IMR-90 (cell line): ENCODE results near the gene TAB2. TPM values are rescaled to one million over a fixed set of nuclear protein-coding genes. Genes with fewer than 3 reads are reported as not detected.

ENCODE experiments used
- ATAC-seq: fragments of 200-7000 bp; cut with Tn5 transposase; 2 replicates; pipeline ENCODE4 v1.9.1; 2020; ENCODE audit warnings: low read depth, mild to moderate bottlenecking, moderate library complexity
- BruUV-seq: library from RNA; stranded (reverse); fragments of 400-500 nt; replicated peaks from 2 replicates; lab custom pipeline; 2021; lab: Mats Ljungman, UMichigan
- CTCF ChIA-PET: fragments of 300-600 bp; formaldehyde crosslinking; extraction: SDS; loops from one replicate; lab custom pipeline; 2021; ENCODE audit warnings: antibody characterized with exemption; lab: Yijun Ruan, JAX
- POLR2A ChIA-PET: fragments of 300-600 bp; sonication (Branson Sonifier 250); formaldehyde crosslinking; loops from one replicate; lab custom pipeline; 2022; ENCODE audit warnings: antibody characterized with exemption; ENCODE audit not compliant: unreplicated experiment; lab: Charles Lee
- DNase-seq: peaks from one replicate; pipeline ENCODE4 v3.0.0; 2013
- H2AFZ ChIP-seq: replicated peaks from 2 replicates; pipeline ENCODE3; 2013; ENCODE audit warnings: low read length, mild to moderate bottlenecking; ENCODE audit not compliant: poor library complexity
- H2AK5ac ChIP-seq: 2 replicates; pipeline ENCODE4 v1.6.1; 2013; ENCODE audit warnings: low read depth, low read length, inconsistent platforms
- H2AK9ac ChIP-seq: replicated peaks from 2 replicates; pipeline ENCODE3; 2013; ENCODE audit warnings: mild to moderate bottlenecking, low read depth, low read length, moderate library complexity; ENCODE audit not compliant: poor library complexity
- H2BK120ac ChIP-seq: 2 replicates; pipeline ENCODE4 v1.6.1; 2013; ENCODE audit warnings: low read depth, low read length, inconsistent platforms
- H2BK15ac ChIP-seq: 3 replicates; pipeline ENCODE4 v1.6.1; 2013; ENCODE audit warnings: low read depth, low read length, inconsistent platforms
- H2BK20ac ChIP-seq: 2 replicates; pipeline ENCODE4 v1.6.1; 2013; ENCODE audit warnings: low read depth, mild to moderate bottlenecking, inconsistent platforms, low read length, moderate library complexity
- H2BK5ac ChIP-seq: 2 replicates; pipeline ENCODE4 v1.6.1; 2013; ENCODE audit warnings: mild to moderate bottlenecking, low read depth, low read length, inconsistent platforms; ENCODE audit not compliant: poor library complexity, severe bottlenecking
- H3K14ac ChIP-seq: replicated peaks from 2 replicates; pipeline ENCODE4 v1.6.1; 2013; ENCODE audit warnings: low read depth, low read length, inconsistent platforms
- H3K18ac ChIP-seq: 2 replicates; pipeline ENCODE4 v1.6.1; 2013; ENCODE audit warnings: low read depth, low read length, control low read depth
- H3K23ac ChIP-seq: 2 replicates; pipeline ENCODE4 v1.6.1; 2013; ENCODE audit warnings: low read depth, low read length, inconsistent platforms
- H3K27ac ChIP-seq: 2 replicates; pipeline ENCODE4 v1.5.1; 2013; ENCODE audit warnings: mild to moderate bottlenecking, control low read depth, low read length; ENCODE audit not compliant: insufficient read depth
- H3K27me3 ChIP-seq: 2 replicates; pipeline ENCODE4 v1.6.1; 2013; ENCODE audit warnings: low read length; ENCODE audit not compliant: control insufficient read depth, insufficient read depth
- H3K36me3 ChIP-seq: 2 replicates; pipeline ENCODE4 v1.6.1; 2013; ENCODE audit warnings: low read length, mixed read lengths; ENCODE audit not compliant: control insufficient read depth, insufficient read depth
- H3K4ac ChIP-seq: 2 replicates; pipeline ENCODE4 v1.6.1; 2013; ENCODE audit warnings: low read depth, low read length, inconsistent platforms
- H3K4me1 ChIP-seq: 2 replicates; pipeline ENCODE4 v1.6.1; 2013; ENCODE audit warnings: low read length, mixed read lengths; ENCODE audit not compliant: control insufficient read depth, insufficient read depth
- H3K4me2 ChIP-seq: 2 replicates; pipeline ENCODE4 v1.6.1; 2013; ENCODE audit warnings: low read depth, mild to moderate bottlenecking, control low read depth, low read length, moderate library complexity
- H3K4me3 ChIP-seq: 2 replicates; pipeline ENCODE4 v1.5.1; 2013; ENCODE audit warnings: low read depth, mild to moderate bottlenecking, control low read depth, low read length, moderate library complexity; ENCODE audit not compliant: insufficient read depth
- H3K56ac ChIP-seq: 2 replicates; pipeline ENCODE4 v1.6.1; 2013; ENCODE audit warnings: low read length, inconsistent platforms; ENCODE audit not compliant: insufficient read depth; ENCODE audit errors: extremely low read depth
- H3K79me1 ChIP-seq, 2 experiments: 2 replicates each; pipeline ENCODE4 v1.6.1; 2013; ENCODE audit warnings: low read length in 2 of 2, inconsistent platforms in 1 of 2, low read depth in 1 of 2
- H3K9ac ChIP-seq: 2 replicates; pipeline ENCODE4 v1.6.1; 2013; ENCODE audit warnings: low read depth, low read length, control low read depth
- H3K9me1 ChIP-seq: 2 replicates; pipeline ENCODE4 v1.6.1; 2013; ENCODE audit warnings: low read length, inconsistent platforms; ENCODE audit not compliant: insufficient read depth
- H3K9me3 ChIP-seq: 2 replicates; pipeline ENCODE4 v1.6.1; 2013; ENCODE audit warnings: low read length; ENCODE audit not compliant: control insufficient read depth, insufficient read depth
- H4K20me1 ChIP-seq: 2 replicates; pipeline ENCODE4 v1.6.1; 2013; ENCODE audit warnings: low read length, inconsistent platforms; ENCODE audit not compliant: insufficient read depth
- H4K5ac ChIP-seq: 2 replicates; pipeline ENCODE4 v1.6.1; 2013; ENCODE audit warnings: mild to moderate bottlenecking, low read depth, low read length, control low read depth
- H4K8ac ChIP-seq, 2 experiments: 2 replicates each; pipeline ENCODE4 v1.6.1; 2013; ENCODE audit warnings: low read depth in 2 of 2, low read length in 2 of 2, control low read depth in 1 of 2, inconsistent platforms in 1 of 2
- H4K91ac ChIP-seq: 2 replicates; pipeline ENCODE4 v1.6.1; 2013; ENCODE audit warnings: low read depth, low read length, inconsistent platforms; ENCODE audit not compliant: insufficient read depth
- BHLHE40 ChIP-seq: fragments of 150-350 bp; IDR thresholded peaks from 2 replicates; pipeline ENCODE4 v1.6.1; 2016; ENCODE audit warnings: mild to moderate bottlenecking, low read depth, low read length
- CEBPB ChIP-seq: IDR thresholded peaks from 2 replicates; pipeline ENCODE4 v1.6.1; 2012; ENCODE audit warnings: low read depth, low read length, improper control_type of control experiment
- CHD1 ChIP-seq: IDR thresholded peaks from 2 replicates; pipeline ENCODE4 v1.6.1; 2012; ENCODE audit warnings: low read depth, low read length, improper control_type of control experiment
- FOS ChIP-seq: fragments of 150-350 bp; IDR thresholded peaks from 2 replicates; pipeline ENCODE4 v1.6.1; 2016; ENCODE audit warnings: low read depth, low read length
- MAFK ChIP-seq: IDR thresholded peaks from 2 replicates; pipeline ENCODE4 v1.6.1; 2012; ENCODE audit warnings: low read depth, low read length, improper control_type of control experiment
- MAZ ChIP-seq: IDR thresholded peaks from 2 replicates; pipeline ENCODE4 v1.6.1; 2012; ENCODE audit warnings: low read depth, mild to moderate bottlenecking, low read length, improper control_type of control experiment, moderate library complexity, borderline replicate concordance
- MXI1 ChIP-seq: IDR thresholded peaks from 2 replicates; pipeline ENCODE4 v1.6.1; 2012; ENCODE audit warnings: low read depth, mild to moderate bottlenecking, low read length, moderate library complexity, borderline replicate concordance
- NFE2L2 ChIP-seq: fragments of 150-350 bp; IDR thresholded peaks from 2 replicates; pipeline ENCODE4 v1.6.1; 2016; ENCODE audit warnings: low read depth, mild to moderate bottlenecking, low read length
- POLR2A ChIP-seq: IDR thresholded peaks from 2 replicates; pipeline ENCODE4 v1.6.1; 2012; ENCODE audit warnings: mild to moderate bottlenecking, low read depth, low read length
- RAD21 ChIP-seq: IDR thresholded peaks from 2 replicates; pipeline ENCODE4 v1.6.1; 2012; ENCODE audit warnings: low read length, improper control_type of control experiment
- RCOR1 ChIP-seq: IDR thresholded peaks from 2 replicates; pipeline ENCODE4 v1.6.1; 2012; ENCODE audit warnings: mild to moderate bottlenecking, low read length, improper control_type of control experiment; ENCODE audit not compliant: insufficient replicate concordance
- RFX5 ChIP-seq: IDR thresholded peaks from 2 replicates; pipeline ENCODE4 v1.8.0; 2012; ENCODE audit warnings: low read depth, mild to moderate bottlenecking, low read length, moderate library complexity
- SMC3 ChIP-seq: fragments of 150-350 bp; IDR thresholded peaks from 2 replicates; pipeline ENCODE4 v1.6.1; 2016; ENCODE audit warnings: low read depth, mild to moderate bottlenecking, antibody characterized with exemption, low read length, moderate library complexity
- WGBS, 2 experiments: methylation state at CpG; one replicate each; pipeline versions ENCODE4 v1.1.5 to v1.1.7; 2013; ENCODE audit warnings: missing lambda C conversion rate in 2 of 2; ENCODE audit not compliant: insufficient read length in 1 of 2; ENCODE audit errors: extremely low coverage in 2 of 2; 5-methylcytosine and 5-hydroxymethylcytosine counted together
- dilution Hi-C: fragments of 300-500 bp; cut with HindIII; formaldehyde crosslinking; loops from one replicate; pipeline ENCODE4 v1.14.3; 2018; ENCODE audit warnings: low sequenced_read_pairs; ENCODE audit not compliant: unreplicated experiment
- in situ Hi-C: fragments of 300-500 bp; cut with MboI; formaldehyde crosslinking; loops from 3 replicates; pipeline ENCODE4 v1.14.3; 2019; ENCODE audit warnings: low sequenced_read_pairs, inconsistent platforms, mixed read lengths
- intact Hi-C: fragments of 100-400 bp; cut with micrococcal nuclease; formaldehyde crosslinking; loops from 2 replicates; pipeline ENCODE4 v1.10.0; 2022
- polyA plus RNA-seq, 3 experiments: library from polyadenylated mRNA; depleted of rRNA; stranded (reverse); fragments of >200 nt; gene quantifications; 2 replicates each; pipeline ENCODE4 v1.2.3, GENCODE V29; 2012; ENCODE audit warnings: low replicate concordance in 1 of 3
- total RNA-seq: library from RNA; depleted of rRNA; stranded (reverse); fragments of >200 nt; gene quantifications from 2 replicates; pipeline ENCODE4 v1.2.3, GENCODE V29; 2012
- TF ChIP-seq, protein P1 (sequence below): fragments of 150-350 bp; IDR thresholded peaks from 2 replicates; pipeline ENCODE4 v1.6.1; 2016; ENCODE audit warnings: low read depth, mild to moderate bottlenecking, low read length, moderate library complexity, borderline replicate concordance
- TF ChIP-seq, protein P2 (sequence below): conservative IDR thresholded peaks from 2 replicates; pipeline ENCODE4 v1.5.1; 2012; ENCODE audit warnings: mild to moderate bottlenecking, low read depth, low read length, improper control_type of control experiment
- TF ChIP-seq, protein P3 (sequence below): fragments of 150-350 bp; IDR thresholded peaks from 2 replicates; pipeline ENCODE4 v1.6.1; 2017; ENCODE audit warnings: mild to moderate bottlenecking, antibody characterized with exemption, low read length, low read depth

TAB2 gene
- total and polyA plus RNA-seq, 2 of the 4 experiments (the other 2 are of a cell fraction): 20.8 to 25.3 TPM

DNA sequence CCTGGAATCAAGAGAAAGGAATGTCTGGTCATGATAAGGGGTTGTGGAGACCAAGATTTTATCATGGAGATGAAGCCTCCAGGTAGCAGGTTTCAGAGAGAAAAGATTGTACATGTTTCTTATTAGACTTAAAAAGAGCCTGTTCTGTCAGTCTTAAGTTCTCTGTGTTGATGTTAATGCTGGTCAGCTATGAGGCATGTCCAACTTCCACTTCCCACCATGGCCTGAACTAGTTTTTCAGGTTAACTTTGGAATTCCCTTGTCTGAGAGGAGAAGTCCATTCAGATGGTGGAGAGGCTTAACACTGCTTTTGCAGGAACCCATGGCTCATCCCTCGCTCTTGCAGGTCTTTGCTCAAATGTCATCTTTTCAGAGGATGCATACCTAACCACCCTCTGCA, 27.5 kb upstream of the TAB2 start:
- H3K23ac ChIP-seq: no peak overlapping the region
- no peaks in the 10 kb centered on the region for H4K20me1 ChIP-seq
- H3K9me1 ChIP-seq: no peaks in the 10 kb centered on the region
- no TSS peak for BruUV-seq
- no peaks in the 10 kb centered on the region for H3K36me3 ChIP-seq
- no peak overlapping the region for H2BK20ac ChIP-seq
- H3K27me3 ChIP-seq: peaks cover 6% of the 10 kb centered on the region
- H3K4me3 ChIP-seq: no peak overlapping the region
- no peak overlapping the region for H3K4me2 ChIP-seq
- DNase-seq (no peak), ATAC-seq (no peak)
- H3K4ac ChIP-seq: no peak overlapping the region
- H3K18ac ChIP-seq: no peak overlapping the region
- POLR2A ChIA-PET: no interaction called here
- dilution Hi-C loops (no loop called here), in situ Hi-C loops (no loop called here), intact Hi-C loops (no loop called here)
- TF ChIP-seq CEBPB (no peak), MAFK (no peak), RAD21 (no peak), FOS (no peak), SMC3 (no peak), NFE2L2 (no peak), CHD1 (no peak), POLR2A (no peak), RCOR1 (no peak), MAZ (no peak), RFX5 (no peak), MXI1 (no peak), BHLHE40 (no peak)
- TF ChIP-seq, protein P1, sequence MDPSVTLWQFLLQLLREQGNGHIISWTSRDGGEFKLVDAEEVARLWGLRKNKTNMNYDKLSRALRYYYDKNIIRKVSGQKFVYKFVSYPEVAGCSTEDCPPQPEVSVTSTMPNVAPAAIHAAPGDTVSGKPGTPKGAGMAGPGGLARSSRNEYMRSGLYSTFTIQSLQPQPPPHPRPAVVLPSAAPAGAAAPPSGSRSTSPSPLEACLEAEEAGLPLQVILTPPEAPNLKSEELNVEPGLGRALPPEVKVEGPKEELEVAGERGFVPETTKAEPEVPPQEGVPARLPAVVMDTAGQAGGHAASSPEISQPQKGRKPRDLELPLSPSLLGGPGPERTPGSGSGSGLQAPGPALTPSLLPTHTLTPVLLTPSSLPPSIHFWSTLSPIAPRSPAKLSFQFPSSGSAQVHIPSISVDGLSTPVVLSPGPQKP: no peak
- TF ChIP-seq, protein P2, sequence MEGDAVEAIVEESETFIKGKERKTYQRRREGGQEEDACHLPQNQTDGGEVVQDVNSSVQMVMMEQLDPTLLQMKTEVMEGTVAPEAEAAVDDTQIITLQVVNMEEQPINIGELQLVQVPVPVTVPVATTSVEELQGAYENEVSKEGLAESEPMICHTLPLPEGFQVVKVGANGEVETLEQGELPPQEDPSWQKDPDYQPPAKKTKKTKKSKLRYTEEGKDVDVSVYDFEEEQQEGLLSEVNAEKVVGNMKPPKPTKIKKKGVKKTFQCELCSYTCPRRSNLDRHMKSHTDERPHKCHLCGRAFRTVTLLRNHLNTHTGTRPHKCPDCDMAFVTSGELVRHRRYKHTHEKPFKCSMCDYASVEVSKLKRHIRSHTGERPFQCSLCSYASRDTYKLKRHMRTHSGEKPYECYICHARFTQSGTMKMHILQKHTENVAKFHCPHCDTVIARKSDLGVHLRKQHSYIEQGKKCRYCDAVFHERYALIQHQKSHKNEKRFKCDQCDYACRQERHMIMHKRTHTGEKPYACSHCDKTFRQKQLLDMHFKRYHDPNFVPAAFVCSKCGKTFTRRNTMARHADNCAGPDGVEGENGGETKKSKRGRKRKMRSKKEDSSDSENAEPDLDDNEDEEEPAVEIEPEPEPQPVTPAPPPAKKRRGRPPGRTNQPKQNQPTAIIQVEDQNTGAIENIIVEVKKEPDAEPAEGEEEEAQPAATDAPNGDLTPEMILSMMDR: no peak
- TF ChIP-seq, protein P3, sequence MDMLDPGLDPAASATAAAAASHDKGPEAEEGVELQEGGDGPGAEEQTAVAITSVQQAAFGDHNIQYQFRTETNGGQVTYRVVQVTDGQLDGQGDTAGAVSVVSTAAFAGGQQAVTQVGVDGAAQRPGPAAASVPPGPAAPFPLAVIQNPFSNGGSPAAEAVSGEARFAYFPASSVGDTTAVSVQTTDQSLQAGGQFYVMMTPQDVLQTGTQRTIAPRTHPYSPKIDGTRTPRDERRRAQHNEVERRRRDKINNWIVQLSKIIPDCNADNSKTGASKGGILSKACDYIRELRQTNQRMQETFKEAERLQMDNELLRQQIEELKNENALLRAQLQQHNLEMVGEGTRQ: no peak
- no peak overlapping the region for H2BK120ac ChIP-seq
- H2AK9ac ChIP-seq: no peak overlapping the region
- H4K8ac ChIP-seq: no peak overlapping the region
- no peak overlapping the region for H2BK5ac ChIP-seq
- no peak overlapping the region for H2AK5ac ChIP-seq
- H4K5ac ChIP-seq: no peak overlapping the region
- no peak overlapping the region for H4K91ac ChIP-seq
- CTCF ChIA-PET: no interaction called here
- H3K14ac ChIP-seq: no peak overlapping the region
- H3K4me1 ChIP-seq: no peaks in the 10 kb centered on the region
- H3K79me1 ChIP-seq: no peaks in the 10 kb centered on the region
- no peak overlapping the region for H3K56ac ChIP-seq
- no peak overlapping the region for H2BK15ac ChIP-seq
- no peak overlapping the region for H3K9ac ChIP-seq
- no peak overlapping the region for H2AFZ ChIP-seq
- WGBS, 2 experiments: no CpG with 5 or more reads among the region's 1 CpG
- no peaks in the 10 kb centered on the region for H3K9me3 ChIP-seq
- H3K27ac ChIP-seq: no peak overlapping the region
